HK-2 (cell line): ENCODE measurements around the gene GRM7.

Experiments used
- DNase-seq: peaks from one replicate; pipeline ENCODE4 v3.0.0-alpha.2; 2018; ENCODE audit not compliant: unreplicated experiment

The GRM7 gene

DNA sequence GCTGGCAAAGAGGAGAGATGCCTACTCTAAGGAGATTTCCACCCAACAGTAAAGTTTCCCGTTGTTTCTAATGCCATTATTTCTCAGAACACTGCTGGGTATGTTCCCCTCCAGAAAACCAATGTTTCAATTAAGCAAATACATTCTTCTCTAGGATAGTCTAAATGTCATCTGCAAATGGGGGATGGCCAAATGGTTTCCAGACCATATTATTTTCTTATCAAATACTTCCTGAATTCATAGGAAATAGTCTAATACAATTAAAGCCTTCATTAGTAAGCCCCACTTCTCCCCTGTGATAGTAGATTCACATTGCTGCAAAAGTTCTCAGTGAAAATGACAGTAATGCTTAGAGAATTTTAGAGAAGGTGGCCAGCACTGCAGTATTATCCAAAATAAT, 716.6 kb downstream of the GRM7 start:
- no peak for DNase-seq

DNA sequence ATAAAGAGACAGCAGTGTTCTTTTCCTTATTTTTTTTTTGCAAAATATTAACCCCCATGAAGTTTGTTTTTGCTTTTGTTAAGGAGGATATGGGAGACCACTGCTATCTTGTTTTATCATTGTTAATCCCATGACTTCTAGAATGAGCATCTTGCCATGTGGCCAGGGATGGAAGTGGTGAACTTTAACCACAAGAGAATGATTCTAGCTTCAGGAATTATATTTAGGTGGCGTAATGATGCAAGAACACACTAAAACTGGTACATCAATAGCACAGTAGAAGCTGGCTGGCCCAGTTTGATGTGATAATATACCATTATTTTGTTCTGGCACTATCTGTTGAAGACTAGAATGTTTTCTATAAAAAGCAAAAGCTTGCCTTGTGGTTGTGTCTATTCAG, 720.9 kb downstream of the GRM7 start:
- DNase-seq = no peak

DNA sequence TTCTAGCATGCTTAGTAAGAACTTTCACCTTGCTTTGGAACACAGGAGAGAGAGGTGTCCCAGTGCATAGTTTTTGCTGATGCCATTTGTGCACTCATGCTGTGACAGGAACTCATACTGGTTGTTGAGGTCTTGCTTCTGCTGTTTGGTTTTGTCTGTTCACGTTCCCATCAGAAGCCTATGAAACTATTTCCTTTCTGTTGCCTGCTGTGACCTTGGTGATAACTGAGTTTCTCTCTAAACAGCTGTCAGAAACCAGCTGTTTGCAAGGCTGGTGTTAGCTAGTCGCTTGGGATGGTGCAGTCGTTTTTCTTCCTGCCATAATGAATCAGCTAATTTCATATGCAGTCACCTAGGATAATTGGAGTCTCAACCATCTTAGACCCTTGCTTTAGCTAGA, 724.1 kb downstream of the GRM7 start:
- no peak for DNase-seq

DNA sequence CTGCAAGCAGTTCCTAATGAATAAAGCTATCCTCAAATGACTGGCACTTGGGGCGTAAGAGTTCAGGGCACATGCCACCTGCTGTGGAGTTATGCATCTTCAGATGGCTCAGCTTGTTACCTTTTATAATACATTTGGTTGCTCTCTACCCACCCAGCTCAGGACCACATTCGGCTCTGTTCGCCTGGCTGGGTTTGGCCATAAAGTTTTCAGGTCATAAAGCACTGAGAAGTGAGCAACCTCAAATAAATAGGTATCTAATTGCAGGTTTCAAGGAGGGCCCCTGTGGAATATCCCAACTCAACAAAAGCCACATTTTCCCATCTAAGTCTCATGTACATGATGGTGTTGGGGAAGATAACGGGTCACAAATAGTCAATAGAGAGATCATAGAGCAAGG, 727.3 kb downstream of the GRM7 start:
- DNase-seq = no peak

DNA sequence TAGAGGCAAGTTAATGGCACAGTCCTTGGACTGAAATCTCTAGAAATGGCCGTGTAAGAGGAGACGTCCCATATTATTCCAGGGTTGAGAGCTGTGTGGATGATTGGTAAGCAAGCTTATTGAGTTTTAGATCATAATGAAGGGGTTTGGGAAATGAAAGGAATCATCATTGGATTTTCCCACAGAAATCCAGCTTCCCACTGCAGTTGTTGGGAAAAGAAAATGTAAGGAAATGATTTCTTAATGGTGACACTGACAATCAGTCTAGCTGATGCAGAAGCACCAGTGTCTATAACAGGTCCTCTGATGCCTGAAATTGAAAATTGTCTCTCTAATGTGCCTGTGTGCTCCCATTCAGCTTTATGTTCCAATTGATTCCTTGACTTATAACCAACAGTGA, 728.6 kb downstream of the GRM7 start:
- no peak for DNase-seq

DNA sequence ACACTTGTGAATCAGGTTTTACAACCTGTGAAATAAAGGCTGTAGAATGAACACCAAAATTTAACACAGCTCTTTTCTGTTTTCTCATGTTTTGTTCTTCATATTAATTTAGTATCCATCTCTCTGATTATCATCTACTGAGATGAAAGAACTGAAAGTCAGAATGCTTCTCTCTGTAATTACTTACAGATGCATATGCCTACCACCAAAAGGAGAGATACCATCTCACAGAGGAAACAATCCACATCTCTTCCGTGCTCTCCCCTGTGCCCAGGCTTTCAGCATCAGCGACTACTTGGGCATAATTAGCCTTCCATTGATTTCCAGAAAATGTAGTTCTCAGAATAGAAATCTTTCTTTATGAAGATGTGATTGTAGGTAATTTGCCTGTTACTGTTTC, 741.4 kb downstream of the GRM7 start:
- no peak for DNase-seq

DNA sequence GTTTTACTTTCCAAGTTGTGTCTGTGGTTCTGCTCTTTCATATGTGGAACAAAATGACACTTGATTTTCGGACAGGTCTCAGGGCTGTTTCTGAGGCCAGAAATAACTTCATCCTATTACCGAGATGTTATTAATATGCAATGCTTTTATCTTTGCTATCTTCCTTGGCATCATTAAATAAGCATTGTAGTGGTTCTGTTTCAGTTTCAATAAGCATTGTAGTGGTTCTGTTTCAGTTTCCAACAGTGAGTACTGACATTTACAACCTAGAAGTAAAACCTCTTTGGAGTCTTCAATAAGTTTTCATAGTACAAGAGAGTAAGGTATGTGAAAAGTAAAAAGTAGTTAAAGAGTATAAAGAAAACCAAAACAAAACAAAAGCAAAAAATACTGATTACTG, 746.2 kb downstream of the GRM7 start:
- no peak for DNase-seq

DNA sequence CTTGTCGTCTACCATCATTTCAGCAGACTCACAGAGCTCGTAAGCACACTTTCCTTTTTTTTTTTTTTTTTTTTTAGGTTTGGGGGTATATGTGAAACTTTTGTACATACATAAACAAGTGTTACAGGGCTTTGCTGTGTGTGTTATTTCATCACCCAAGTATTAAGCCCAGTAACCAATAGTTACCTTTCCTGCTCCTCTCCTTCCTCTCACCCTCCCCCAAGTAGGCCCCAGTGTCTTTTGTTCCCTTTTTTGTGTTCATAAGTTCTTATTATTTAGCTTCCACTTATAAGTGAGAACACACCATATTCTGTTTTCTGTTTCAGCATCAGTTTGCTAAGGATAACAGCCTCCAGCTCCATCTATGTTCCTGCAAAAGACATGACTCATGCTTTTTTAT, 746.8 kb downstream of the GRM7 start:
- no peak for DNase-seq

DNA sequence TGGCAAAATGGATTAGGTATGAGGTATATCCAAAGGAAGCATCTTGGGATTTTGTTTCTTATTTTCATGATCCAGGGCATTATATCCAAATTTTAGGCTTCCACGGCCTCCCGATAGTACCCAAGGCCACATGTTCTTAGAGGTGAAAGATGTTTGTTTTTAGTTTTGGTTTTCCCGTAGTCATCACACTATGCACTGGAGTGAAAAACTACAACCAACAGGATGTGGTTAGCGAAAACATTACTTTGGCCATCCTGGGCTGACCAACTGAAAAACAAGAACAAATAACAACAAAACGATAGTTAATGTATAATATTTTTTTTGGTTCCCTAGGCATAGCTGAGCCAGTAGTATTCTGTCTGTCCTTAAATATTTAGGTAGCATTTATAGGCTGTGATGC, 749.7 kb downstream of the GRM7 start:
- no peak for DNase-seq

DNA sequence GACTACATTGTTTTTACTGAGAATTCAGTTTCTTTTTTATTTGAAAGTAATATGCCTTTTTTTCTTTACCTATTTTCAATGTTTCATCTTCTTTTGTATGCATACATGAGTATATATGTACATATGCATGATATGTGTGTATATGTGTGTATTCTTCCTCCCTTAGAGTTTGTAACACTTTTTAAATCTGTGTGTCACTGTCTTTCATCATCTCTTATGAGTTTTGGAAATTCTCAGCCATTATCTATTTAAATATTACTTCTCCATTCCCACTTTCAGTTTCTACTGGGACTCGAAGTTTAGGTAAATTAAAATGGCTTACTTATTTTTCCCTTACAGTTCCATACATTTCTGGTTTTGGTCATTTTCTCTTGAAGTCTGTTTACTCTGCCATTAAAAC, 754.1 kb downstream of the GRM7 start:
- no peak for DNase-seq

DNA sequence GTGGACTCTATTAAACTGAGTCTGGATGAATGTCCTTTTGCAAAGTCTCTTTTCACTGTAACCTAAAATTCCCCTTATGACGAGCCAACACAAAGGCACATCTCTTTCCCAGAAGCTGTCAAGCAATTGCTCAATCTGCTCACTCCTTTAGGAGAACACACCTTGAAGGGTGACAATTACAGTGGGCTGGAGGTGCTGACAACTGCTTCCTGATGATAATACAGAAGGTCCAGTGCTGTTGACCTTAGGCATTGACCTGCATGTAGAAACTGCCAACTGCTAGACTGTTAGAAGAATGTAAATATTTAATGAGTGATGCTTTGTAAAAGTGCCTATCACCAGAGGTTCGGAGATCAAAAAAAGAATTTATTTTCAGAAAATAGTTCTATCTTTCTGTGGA, 757.7 kb downstream of the GRM7 start:
- no peak for DNase-seq

DNA sequence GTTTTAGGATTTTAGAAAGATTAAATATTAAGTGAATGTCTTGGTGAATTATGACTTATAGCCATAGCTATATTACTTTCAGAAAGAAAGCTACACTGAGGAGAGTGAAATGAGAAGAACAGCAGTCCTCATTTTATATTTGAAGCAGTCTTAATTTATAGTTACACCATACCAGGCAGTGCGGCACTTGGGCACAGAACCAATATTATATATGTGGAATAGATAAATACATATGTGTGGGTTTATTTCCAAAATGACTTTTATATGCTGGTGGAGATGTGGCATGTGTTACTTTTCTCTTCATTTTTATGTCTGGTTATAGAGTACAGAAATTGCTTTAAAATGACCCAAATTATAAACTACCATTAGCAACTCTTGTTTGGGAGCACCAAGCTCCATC, 759.5 kb downstream of the GRM7 start:
- no peak for DNase-seq

DNA sequence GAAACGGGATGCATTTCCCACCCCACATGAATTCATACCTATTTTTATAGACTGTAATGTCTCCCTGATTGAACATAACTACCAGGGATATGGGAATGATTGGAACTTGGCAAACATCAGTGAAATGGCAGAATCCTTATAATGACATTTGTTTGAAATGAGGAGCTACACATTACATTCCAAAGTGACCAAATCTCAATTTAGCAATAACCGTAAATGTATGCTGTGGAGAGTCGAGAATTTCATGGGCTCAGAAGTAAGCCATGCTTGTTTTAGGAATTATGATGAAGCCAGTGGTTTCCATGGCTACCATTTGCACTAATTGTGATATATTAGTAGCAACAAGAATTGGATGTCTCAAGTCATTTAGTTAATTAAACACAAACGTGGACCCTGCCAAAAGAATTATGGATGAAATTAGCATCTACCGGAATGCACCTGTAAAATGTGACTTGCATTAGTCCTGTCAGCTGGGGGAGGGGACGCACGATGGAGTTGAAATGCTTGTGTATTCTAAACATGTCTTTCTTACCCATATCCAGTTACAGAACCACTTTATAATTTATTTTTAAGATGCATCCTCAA, 760.2 kb downstream of the GRM7 start:
- DNase-seq = no peak

DNA sequence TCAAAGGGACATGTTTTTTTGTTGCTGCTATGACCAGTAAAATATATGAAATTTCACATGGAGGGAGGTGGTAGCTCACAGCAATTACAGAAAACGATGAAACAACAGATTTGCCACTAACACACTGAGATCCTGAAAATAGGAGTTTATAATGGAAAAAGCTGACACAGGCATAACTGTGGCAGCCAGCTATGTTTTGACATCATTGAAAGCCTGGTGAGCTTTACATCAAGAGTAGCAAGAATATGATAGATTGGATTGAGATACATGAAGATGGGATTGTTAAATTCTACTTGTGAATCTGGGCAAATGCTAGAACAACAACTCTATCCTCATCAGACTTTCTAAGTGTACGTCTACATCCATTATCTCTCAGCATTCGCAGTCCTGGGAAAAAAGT, 760.7 kb downstream of the GRM7 start:
- DNase-seq = no peak

DNA sequence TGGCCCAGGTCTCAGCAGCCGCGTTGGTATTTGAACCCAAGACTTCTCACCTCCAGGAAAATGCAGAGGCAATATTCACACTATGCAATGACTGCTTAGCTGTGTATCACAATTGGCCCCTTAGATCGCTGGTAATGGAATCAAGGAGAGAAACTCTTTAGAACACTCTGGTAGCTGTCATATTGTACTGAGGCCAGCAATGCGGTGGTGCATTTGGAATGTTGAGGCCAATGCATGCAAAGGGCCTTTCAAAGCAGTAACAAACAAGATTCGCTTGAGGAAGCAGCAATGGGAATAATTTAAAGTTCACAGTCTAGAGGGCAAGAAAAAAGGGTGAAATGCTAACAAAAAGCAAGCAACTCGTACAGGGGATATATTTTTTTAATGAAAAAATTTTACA, 764.1 kb downstream of the GRM7 start:
- no peak for DNase-seq

DNA sequence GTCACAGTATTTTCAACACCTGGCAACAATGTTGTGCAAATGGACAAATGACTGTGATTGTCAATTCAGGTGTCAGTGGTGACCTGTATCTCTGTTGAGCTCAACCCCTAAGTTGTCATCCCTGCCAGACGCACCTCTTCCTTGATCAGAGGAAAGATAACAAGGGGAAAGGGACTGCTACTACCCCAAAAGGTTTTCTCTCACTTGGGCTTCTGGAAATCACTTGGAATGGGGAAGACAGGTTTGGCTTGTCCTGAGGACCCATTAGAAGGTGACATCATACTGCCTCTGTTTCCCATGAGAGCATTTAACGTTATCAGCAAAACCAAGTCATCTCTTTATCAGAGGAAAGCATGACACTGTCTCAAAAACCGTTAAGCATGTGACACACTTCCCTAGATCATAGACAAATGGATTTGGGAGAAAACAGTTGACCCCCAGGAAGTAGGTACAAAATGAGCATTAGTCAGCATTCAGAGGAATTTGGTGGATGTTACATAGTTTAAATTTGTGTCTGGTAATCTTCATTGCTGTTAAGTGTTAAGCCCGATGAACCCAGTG, 769.5 kb downstream of the GRM7 start:
- no peak for DNase-seq

DNA sequence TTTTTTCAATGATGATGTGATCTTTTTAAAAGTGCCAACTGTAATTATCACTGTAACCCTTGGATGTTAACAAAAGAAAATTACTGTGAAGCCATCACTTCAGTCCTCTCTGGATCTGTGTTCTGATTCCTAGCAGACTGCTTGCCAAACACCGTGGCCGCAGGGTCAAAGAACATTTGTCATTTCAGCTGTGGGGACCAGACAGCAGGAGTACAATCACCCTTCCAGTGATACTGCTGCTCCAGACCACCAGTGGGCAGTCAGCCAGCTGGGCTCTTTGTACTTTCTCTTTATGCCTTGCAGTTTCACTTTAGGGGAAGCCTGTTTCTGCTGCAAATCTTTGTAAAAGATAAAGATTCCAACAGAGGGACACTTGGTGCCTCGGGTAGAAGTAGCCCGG, 770.0 kb downstream of the GRM7 start:
- DNase-seq = no peak

DNA sequence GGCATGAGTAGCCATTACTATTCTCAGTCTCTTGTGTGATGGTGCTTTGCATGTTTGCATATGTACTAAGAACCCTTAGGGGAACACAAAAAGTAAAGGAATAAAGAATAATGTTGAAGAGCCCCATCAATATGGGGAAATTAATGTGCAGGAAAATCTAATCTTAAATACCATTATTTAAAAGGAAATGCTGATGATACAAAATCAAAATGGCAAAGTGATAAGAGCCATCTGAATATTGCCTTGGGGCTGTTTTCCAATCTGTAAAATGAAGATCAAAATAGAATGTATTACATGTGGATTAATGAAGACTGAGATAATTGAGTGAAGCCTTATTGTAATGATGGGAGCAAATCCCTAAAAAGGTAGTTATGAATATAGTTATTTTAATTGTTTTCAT, 771.4 kb downstream of the GRM7 start:
- DNase-seq = no peak

DNA sequence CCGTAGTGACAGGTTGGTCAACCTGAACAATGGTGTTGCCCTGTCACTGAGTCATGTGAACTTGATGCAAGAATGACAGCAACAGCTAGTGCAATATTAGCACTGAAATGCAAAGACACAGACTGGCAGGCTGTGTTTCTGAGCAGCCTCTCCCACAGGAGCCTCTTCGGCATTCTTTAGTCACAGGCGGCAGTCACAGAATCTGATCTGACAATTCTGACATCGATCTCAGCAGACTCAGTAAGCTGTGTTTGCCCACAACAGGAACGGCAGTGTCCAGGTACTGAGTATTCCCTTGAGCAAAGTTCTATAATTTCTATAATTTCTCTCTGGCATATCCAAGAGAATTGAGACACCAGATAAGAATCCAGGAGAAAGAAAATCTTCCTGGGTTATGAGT, 776.8 kb downstream of the GRM7 start:
- DNase-seq = no peak

DNA sequence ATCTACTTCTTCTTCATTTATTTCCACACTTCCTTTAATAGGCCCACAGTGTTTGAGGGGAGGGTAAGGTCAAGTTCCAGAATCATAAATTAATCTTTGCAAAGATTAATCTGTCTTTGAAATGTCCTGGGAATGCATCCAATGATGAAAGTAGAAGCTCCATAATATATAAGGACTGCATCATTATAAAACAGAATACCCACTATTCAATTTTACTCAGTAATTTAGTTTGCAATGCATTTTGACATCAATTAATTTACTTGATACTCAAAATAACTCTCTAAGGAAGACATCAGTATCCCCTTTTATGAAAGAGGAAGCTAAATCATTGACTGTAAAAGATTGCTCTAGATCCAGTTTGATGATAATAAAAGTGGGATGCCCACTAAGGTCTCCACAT, 777.2 kb downstream of the GRM7 start:
- no peak for DNase-seq

DNA sequence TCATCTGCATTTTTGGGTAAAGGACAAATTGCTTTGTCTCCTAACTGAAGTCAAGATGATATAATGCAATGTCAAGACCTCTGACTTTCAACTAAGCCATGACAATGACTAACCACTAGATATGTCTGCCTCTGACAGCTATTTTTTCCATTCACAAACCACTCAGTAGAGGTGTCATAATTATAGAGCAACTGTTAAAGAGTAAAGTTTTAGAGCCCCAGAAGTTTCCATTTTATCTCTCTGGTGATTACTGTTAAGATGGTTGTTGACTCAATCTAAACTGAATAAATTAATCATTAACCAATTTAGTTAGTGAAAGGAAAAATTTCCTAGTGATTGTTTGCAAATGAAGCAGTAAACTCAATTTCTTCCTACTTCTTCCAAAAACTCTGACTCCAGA, 779.9 kb downstream of the GRM7 start:
- no peak for DNase-seq

DNA sequence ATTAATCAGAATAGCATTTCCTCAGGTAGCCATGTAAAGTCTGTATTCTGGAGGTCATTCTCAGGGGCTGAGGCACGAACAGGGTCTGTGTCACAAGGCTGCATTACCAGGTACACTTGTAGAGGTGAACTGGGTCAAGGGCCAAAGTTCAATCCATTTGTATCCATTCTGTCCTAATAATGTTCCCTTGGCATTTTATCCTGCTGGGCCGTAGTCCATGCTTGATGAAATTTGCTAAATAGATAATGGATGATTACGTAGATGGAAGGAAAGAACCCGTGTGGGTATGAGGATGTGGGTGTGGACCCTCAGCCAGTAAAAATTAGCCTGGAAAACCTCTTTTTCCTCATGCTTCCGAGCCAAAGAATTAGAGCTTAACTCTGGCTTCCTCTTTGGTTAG, 785.9 kb downstream of the GRM7 start:
- DNase-seq = no peak

DNA sequence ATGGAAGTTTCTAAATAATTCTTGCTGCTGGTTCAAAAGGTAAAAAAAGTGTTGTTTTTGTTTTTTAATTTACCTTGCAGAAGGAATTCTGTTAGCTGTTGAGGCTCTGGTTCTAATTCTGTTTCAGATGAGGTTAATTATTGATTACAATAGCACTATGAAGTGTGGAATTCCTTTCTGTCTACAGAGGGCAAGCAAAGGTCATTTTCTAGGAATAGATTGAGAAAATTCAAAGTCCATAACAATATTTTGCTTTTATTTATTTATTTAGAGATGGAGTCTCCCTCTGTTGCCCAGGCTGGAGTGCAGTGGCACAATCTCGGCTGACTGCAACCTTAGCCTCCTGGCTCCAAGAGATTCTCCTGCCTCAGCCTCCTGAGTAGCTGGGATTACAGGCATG, 789.6 kb downstream of the GRM7 start:
- no peak for DNase-seq

DNA sequence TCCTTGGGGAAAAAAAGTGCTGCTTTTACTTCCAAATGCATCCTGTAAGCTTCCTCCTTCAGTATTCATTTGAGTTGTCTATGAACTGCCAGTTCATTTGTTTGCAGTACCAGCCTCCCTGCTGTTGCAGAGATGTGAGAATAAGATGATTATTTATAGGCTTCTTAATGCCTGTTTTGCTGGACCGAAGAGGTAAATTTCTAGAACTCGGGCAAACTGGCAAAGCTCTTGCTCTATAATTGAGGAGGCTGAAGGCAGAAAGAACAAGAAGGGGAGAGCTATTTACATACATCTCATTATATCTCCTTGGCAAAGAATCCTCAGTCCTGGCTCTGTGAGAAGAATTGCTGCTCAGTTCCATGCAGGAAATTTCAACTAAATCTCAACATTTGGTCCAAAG, 790.4 kb downstream of the GRM7 start:
- no peak for DNase-seq
